Memory B cell (primary cell): ENCODE results near the gene OBP2A.

ENCODE experiments used
- ATAC-seq: fragments of 150-1000 bp; cut with Tn5 transposase; 2 replicates; pipeline ENCODE4 v1.10.0; 2021; ENCODE audit warnings: low read depth, mild to moderate bottlenecking, moderate library complexity
- DNase-seq, 2 donors: peaks; one replicate each; pipeline ENCODE4 v3.0.0; 2022; ENCODE audit warnings: low spot score in 2 of 2
- H3K27ac Mint-ChIP-seq: one replicate; pipeline ENCODE4 v1.8.0; 2022; ENCODE audit warnings: mild to moderate bottlenecking, moderate library complexity, mixed read lengths
- H3K27me3 Mint-ChIP-seq: one replicate; pipeline ENCODE4 v1.8.0; 2022; ENCODE audit warnings: mixed read lengths
- H3K36me3 Mint-ChIP-seq: one replicate; pipeline ENCODE4 v1.8.0; 2022; ENCODE audit warnings: mild to moderate bottlenecking, mixed read lengths
- H3K4me1 Mint-ChIP-seq: one replicate; pipeline ENCODE4 v1.8.0; 2022; ENCODE audit warnings: mixed read lengths
- H3K4me3 Mint-ChIP-seq: one replicate; pipeline ENCODE4 v1.8.0; 2022; ENCODE audit warnings: mild to moderate bottlenecking, moderate library complexity, mixed read lengths
- H3K9me3 Mint-ChIP-seq: one replicate; pipeline ENCODE4 v1.8.0; 2022; ENCODE audit warnings: mixed read lengths

Gene OBP2A

DNA sequence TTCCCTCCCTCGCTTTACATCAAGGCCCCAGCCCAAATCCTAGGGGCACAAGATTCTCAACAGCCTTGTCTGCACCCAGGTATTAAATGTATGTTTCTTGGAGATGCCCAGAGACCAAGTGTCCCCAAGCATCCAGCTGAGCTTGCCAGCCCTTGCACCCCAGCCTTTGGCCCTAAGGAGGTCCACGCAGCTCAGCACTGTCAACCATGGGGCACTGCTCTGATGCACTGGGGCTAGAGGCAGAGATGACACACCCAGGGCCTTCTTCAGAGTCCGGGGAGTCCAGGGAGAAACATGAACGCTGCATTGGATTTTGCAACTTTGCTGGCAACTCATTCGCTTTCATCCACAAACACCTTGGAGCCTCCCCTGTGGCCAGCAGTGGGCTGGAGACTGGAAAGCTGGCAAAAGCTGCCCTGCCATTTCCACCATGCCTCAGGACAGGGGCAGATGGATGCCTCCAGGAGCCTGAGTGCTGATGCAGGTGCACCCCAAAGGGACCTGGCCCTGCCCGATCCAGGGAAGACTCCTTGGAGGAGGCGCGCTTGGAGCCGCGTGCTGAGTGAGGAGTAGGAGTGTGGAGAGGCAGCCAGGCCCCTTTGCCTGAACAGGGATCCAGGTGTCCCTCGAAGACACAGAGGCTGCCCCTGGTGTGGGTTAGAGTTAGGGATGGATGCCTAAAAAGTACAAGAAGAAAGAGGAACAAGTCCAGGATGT lies 34.9 kb downstream of the OBP2A start:
- Mint-ChIP-seq H3K36me3 (no peaks in the 10 kb centered on the region), H3K27ac (no peak overlapping the region), H3K27me3 (peaks cover 2% of the 10 kb centered on the region), H3K4me1 (no peaks in the 10 kb centered on the region), H3K9me3 (no peaks in the 10 kb centered on the region), H3K4me3 (no peak overlapping the region)
- DNase-seq (no peak), ATAC-seq (no peak)

GRCh38 chr9:135581636-135582426 lies 35.9 kb downstream of the OBP2A start:
- Mint-ChIP-seq H3K4me1 (no peaks in the 10 kb centered on the region), H3K4me3 (no peak overlapping the region), H3K27ac (no peak overlapping the region), H3K36me3 (no peaks in the 10 kb centered on the region), H3K27me3 (peaks cover 3% of the 10 kb centered on the region), H3K9me3 (no peaks in the 10 kb centered on the region)
- DNase-seq = no peak
- no peak for ATAC-seq

DNA sequence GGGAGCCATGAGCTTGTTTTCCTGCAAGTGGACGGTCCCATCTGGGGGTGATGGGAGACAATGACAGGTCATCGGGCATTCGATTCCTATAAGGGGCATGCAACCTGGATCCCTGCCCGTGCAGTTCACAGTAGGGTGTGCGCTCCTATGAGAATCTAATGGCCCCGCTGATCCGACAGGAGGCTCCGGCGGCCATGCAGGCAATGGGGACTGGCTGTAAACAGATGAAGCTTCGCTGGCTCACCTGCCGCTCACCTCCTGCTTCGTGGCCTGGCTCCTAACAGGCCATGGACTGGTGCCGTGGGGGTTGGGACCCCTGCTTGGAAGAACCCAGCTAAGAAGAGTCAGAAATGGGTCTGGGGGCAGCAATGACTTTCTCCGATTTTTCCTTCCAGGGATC lies 36.6 kb downstream of the OBP2A start:
- no peaks in the 10 kb centered on the region for H3K9me3 Mint-ChIP-seq
- peaks cover 4% of the 10 kb centered on the region for H3K27me3 Mint-ChIP-seq
- H3K4me1 Mint-ChIP-seq = no peaks in the 10 kb centered on the region
- H3K4me3 Mint-ChIP-seq = no peak overlapping the region
- DNase-seq (no peak), ATAC-seq (no peak)
- H3K27ac Mint-ChIP-seq = no peak overlapping the region
- H3K36me3 Mint-ChIP-seq = no peaks in the 10 kb centered on the region

DNA sequence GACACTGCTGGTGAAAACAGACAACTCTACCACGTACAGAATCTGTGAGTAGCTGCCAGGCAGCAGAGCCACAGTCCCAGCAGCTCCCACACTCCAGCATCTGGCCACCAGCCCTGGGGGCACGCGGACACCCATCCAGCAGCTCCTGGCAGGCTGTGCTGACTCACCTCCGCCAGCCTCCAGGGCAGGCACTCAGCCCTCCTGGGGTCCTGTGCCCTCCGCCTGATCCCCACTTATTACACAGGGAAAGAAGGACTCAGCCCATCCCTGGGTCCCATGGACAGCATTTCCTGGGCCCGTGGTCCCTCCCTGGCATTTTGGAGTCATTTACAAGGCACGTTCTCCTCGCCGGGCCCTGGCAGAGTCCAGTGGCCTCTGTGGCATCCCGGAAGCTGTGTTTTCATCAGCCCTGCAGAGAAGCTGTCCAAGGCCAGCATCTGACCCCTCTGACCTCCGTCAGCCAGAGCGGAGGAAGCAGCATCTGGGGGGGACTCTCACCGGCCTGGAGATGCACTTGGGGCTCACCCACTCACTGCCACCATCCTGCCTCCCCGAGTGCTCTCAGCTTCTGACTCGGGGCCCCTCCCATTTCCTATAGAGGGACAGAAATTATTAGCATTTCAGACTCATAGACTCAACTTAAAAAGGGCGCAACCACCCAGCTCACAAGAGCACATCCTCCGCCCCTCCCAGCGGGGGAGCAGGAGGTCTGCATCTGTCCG lies 37.2 kb downstream of the OBP2A start:
- H3K9me3 Mint-ChIP-seq = no peaks in the 10 kb centered on the region
- H3K27ac Mint-ChIP-seq = no peak overlapping the region
- H3K36me3 Mint-ChIP-seq = no peaks in the 10 kb centered on the region
- no peaks in the 10 kb centered on the region for H3K4me1 Mint-ChIP-seq
- H3K4me3 Mint-ChIP-seq = no peak overlapping the region
- ATAC-seq (no peak), DNase-seq (no peak)
- peaks cover 4% of the 10 kb centered on the region for H3K27me3 Mint-ChIP-seq

GRCh38 chr9:135583688-135584011 lies 37.7 kb downstream of the OBP2A start:
- Mint-ChIP-seq H3K9me3 (no peaks in the 10 kb centered on the region), H3K4me1 (no peaks in the 10 kb centered on the region), H3K27ac (no peak overlapping the region), H3K36me3 (no peaks in the 10 kb centered on the region), H3K4me3 (no peak overlapping the region), H3K27me3 (peaks cover 4% of the 10 kb centered on the region)
- DNase-seq (no peak), ATAC-seq (no peak)

DNA sequence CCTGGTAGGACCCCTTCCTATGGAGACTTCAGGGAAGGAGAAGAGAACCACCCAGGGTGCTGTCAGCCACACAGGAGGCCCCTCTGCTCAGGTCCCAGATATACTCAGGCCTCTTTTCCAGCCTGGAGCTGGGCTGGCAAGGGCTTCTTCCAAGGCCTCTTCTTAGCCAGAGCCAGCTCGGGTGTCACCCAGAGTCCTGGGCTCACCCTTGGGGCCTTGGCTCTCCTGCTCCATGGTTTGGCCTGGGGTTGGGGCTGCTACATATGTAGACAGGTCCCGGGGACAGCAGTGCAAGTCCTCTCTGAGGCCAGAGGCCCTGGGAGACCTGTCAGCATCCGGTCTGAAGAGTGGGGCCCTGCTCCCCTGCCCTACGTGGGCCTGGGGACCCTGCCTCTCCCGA lies 38.4 kb downstream of the OBP2A start:
- no peak overlapping the region for H3K4me3 Mint-ChIP-seq
- peaks cover 4% of the 10 kb centered on the region for H3K27me3 Mint-ChIP-seq
- no peaks in the 10 kb centered on the region for H3K36me3 Mint-ChIP-seq
- DNase-seq (no peak), ATAC-seq (no peak)
- no peaks in the 10 kb centered on the region for H3K4me1 Mint-ChIP-seq
- no peaks in the 10 kb centered on the region for H3K9me3 Mint-ChIP-seq
- H3K27ac Mint-ChIP-seq = no peak overlapping the region

DNA sequence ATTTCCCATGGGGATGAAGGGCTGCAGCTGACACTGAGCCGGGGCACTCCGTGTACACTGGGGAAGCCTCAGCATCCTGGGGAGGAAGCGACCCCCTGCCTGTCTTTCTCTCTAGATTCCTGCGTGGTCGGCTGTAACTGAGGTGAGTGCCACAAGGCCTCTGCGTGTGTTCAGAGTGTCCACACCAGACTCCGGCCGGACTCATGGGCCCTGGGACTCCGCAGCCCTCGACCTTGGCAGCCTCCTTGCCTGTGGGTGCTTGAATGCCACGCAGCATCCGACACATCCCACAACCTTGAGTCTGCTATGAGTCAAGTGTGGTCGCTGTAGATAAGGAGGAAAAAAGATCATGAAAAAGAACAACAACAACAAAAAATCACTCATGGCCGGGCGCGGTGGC lies 39.0 kb downstream of the OBP2A start:
- no peak overlapping the region for H3K27ac Mint-ChIP-seq
- DNase-seq = no peak
- H3K4me3 Mint-ChIP-seq = no peak overlapping the region
- H3K4me1 Mint-ChIP-seq = no peaks in the 10 kb centered on the region
- H3K36me3 Mint-ChIP-seq = no peaks in the 10 kb centered on the region
- H3K9me3 Mint-ChIP-seq = no peaks in the 10 kb centered on the region
- H3K27me3 Mint-ChIP-seq = peaks cover 6% of the 10 kb centered on the region
- no peak for ATAC-seq

GRCh38 chr9:135586601-135587109 lies 40.7 kb downstream of the OBP2A start:
- DNase-seq = no peak
- no peaks in the 10 kb centered on the region for H3K9me3 Mint-ChIP-seq
- no peak for ATAC-seq
- H3K4me1 Mint-ChIP-seq = no peaks in the 10 kb centered on the region
- H3K27ac Mint-ChIP-seq = no peak overlapping the region
- H3K4me3 Mint-ChIP-seq = no peak overlapping the region
- H3K36me3 Mint-ChIP-seq = no peaks in the 10 kb centered on the region
- H3K27me3 Mint-ChIP-seq = peaks cover 8% of the 10 kb centered on the region

GRCh38 chr9:135587658-135588057 lies 41.7 kb downstream of the OBP2A start:
- ATAC-seq = no peak
- H3K9me3 Mint-ChIP-seq = no peaks in the 10 kb centered on the region
- no peak overlapping the region for H3K4me3 Mint-ChIP-seq
- DNase-seq = no peak
- H3K27ac Mint-ChIP-seq = no peak overlapping the region
- peaks cover 6% of the 10 kb centered on the region for H3K27me3 Mint-ChIP-seq
- no peaks in the 10 kb centered on the region for H3K36me3 Mint-ChIP-seq
- no peaks in the 10 kb centered on the region for H3K4me1 Mint-ChIP-seq

GRCh38 chr9:135588371-135588770 lies 42.4 kb downstream of the OBP2A start:
- Mint-ChIP-seq H3K4me1 (no peaks in the 10 kb centered on the region), H3K4me3 (no peak overlapping the region), H3K9me3 (peaks cover 2% of the 10 kb centered on the region), H3K27me3 (peaks cover 6% of the 10 kb centered on the region), H3K36me3 (no peaks in the 10 kb centered on the region), H3K27ac (no peak overlapping the region)
- ATAC-seq = no peak
- no peak for DNase-seq

- Mint-ChIP-seq H3K27me3 (peaks cover 6% of the 10 kb centered on the region), H3K9me3 (peaks cover 2% of the 10 kb centered on the region), H3K4me3 (no peak overlapping the region), H3K27ac (no peak overlapping the region), H3K4me1 (no peaks in the 10 kb centered on the region), H3K36me3 (no peaks in the 10 kb centered on the region)
- DNase-seq = no peak
- ATAC-seq = no peak
Measured at GRCh38 chr9:135588886-135589595, 43.1 kb downstream of the OBP2A start.

DNA sequence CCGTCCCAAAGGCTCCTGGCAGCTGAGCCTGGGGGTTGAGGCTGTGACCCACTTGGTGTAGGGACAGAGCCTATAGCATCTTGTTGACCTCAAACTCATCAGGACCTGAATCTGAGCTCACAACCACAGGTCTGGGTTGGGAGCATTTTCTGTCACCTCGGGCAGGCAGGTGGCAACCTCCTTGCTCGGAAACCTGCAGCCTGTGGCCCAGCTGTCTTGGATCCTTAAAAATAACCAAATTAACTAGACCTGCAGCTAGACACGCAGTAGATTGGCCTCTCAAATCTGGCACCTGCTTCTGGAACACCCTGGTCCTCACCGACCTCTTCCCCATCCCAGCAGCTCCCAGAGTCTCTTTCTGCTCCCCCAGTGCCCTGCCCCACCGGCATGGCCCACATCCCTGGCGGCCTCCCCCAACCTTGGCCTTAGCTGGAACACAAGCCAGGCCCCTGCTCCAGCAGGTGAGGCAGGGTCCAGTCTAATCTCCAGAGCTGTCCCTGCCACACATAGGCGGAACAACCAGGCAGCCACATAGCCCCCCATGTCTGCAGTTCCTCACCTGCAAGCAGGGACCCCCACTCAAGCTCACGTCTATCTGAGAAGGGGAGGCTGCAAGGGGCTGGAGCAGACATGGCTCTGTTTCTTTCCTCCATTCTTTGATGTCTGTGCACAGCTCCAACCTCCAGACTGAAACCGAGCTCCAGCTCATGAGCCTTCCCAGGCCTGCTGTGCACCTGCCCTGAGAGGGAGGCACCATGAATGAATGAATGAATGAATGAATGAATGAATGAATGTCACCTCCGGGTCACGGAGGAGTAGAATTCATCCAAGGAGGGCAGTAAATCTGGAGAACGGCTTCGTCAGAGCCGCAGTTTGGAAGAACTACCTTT lies 43.9 kb downstream of the OBP2A start:
- Mint-ChIP-seq H3K27ac (no peak overlapping the region), H3K4me1 (no peaks in the 10 kb centered on the region), H3K36me3 (no peaks in the 10 kb centered on the region), H3K4me3 (no peak overlapping the region), H3K27me3 (peaks cover 6% of the 10 kb centered on the region), H3K9me3 (peaks cover 2% of the 10 kb centered on the region)
- no peak for ATAC-seq
- DNase-seq = no peak

DNA sequence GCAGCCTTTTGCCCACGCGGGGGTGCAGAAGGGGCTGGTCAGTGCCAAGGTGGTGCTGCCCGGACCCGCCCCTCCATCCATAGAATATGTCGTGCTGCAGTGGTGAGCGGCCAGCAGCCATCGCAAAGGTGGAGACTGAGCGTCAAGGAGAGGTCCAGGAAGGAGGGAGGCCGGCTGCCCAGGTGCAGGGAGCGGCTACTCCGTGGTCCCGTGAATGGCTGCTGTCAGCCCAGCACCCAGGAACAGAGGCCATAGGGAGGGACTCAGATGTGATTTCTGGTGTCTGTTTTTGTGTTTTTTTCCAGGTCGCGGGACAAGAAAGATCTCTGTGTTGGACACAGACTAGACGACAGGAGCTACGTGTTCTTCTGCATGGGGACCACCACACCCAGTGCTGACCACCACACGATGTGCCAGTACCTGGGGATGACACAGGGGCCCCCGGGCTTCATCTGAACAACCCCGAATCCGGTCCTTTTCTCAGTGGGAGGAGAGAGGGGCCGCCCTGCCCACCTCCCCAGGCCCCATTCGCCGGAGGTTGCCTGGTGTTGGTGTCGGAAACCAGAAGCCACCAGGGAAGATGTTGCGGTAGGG lies 44.7 kb downstream of the OBP2A start:
- peaks cover 6% of the 10 kb centered on the region for H3K27me3 Mint-ChIP-seq
- no peaks in the 10 kb centered on the region for H3K36me3 Mint-ChIP-seq
- no peak for DNase-seq
- no peak overlapping the region for H3K27ac Mint-ChIP-seq
- H3K4me1 Mint-ChIP-seq = no peaks in the 10 kb centered on the region
- H3K4me3 Mint-ChIP-seq = no peak overlapping the region
- ATAC-seq = no peak
- H3K9me3 Mint-ChIP-seq = peaks cover 4% of the 10 kb centered on the region
